GM12878 (cell line): ENCODE data around the gene CLEC16A. TPM values are rescaled to one million over a fixed set of nuclear protein-coding genes. Genes with fewer than 3 reads are reported as not detected.

Experiments used
- ATAC-seq: fragments of 200-7000 bp; cut with Tn5 transposase; 3 replicates; pipeline ENCODE4 v1.9.1; 2020; ENCODE audit warnings: mild to moderate bottlenecking, moderate library complexity
- BruUV-seq: library from RNA; stranded (reverse); fragments of 400-500 nt; replicated peaks from 2 replicates; lab custom pipeline; 2021; lab: Mats Ljungman, UMichigan
- CTCF ChIA-PET: fragments of 300-600 bp; sonication (Branson Sonifier 250); formaldehyde crosslinking; extraction: SDS; loops from one replicate; lab custom pipeline; 2021; ENCODE audit warnings: inconsistent platforms; lab: Yijun Ruan, JAX
- POLR2A ChIA-PET: fragments of 350-600 bp; formaldehyde crosslinking; extraction: SDS; loops from one replicate; lab custom pipeline; 2021; ENCODE audit warnings: inconsistent platforms; lab: Charles Lee
- RAD21 ChIA-PET: fragments of 300-600 bp; sonication (Branson Sonifier 250); formaldehyde crosslinking; loops from one replicate; lab custom pipeline; 2023; ENCODE audit warnings: antibody characterized with exemption; ENCODE audit not compliant: unreplicated experiment; lab: Charles Lee
- SMC1A ChIA-PET: fragments of 300-600 bp; sonication (Branson Sonifier 250); formaldehyde crosslinking; loops from one replicate; lab custom pipeline; 2023; ENCODE audit not compliant: unreplicated experiment, uncharacterized antibody; lab: Charles Lee
- DNase-seq: peaks from one replicate; pipeline ENCODE4 v3.0.0-alpha.2; 2011; ENCODE audit warnings: low read depth, low spot score
- FAIRE-seq: peaks from 3 replicates; lab custom pipeline; 2011; peaks lifted over from hg19 to GRCh38; lab: Jason Lieb, UNC
- H2AFZ ChIP-seq: 2 replicates; pipeline ENCODE4 v1.6.0; 2011; ENCODE audit warnings: low read depth, low read length, control low read depth; ENCODE audit not compliant: control insufficient read depth
- H3K27ac ChIP-seq: 2 replicates; pipeline ENCODE4 v1.5.1; 2011; ENCODE audit warnings: control low read depth; ENCODE audit not compliant: control insufficient read depth, insufficient read depth
- H3K27me3 ChIP-seq, 2 experiments: replicated peaks in 1 of 2; 2 replicates each; pipeline versions ENCODE4 v1.6.0 to v1.6.1; 2011; ENCODE audit warnings: low read length in 1 of 2; ENCODE audit not compliant: control insufficient read depth in 2 of 2, insufficient read depth in 2 of 2
- H3K36me3 ChIP-seq, 2 experiments: 2 replicates each; pipeline ENCODE4 v1.5.1; 2011; ENCODE audit warnings: low read length in 1 of 2; ENCODE audit not compliant: control insufficient read depth in 2 of 2, insufficient read depth in 2 of 2
- H3K4me1 ChIP-seq: 2 replicates; pipeline ENCODE4 v1.6.1; 2011; ENCODE audit warnings: mild to moderate bottlenecking, low read length, moderate library complexity, mixed read lengths; ENCODE audit not compliant: control insufficient read depth, insufficient read depth
- H3K4me2 ChIP-seq: 2 replicates; pipeline ENCODE4 v1.6.0; 2011; ENCODE audit warnings: control low read depth; ENCODE audit not compliant: control insufficient read depth, insufficient read depth
- H3K4me3 ChIP-seq: fragments of 200-600 bp; sonication (generic); 2 replicates; pipeline ENCODE4 v1.5.1; 2016
- H3K79me2 ChIP-seq: 2 replicates; pipeline ENCODE4 v1.6.0; 2011; ENCODE audit warnings: low read length; ENCODE audit not compliant: control insufficient read depth, insufficient read depth
- H3K9ac ChIP-seq: 2 replicates; pipeline ENCODE4 v1.8.0; 2011; ENCODE audit warnings: low read length, control low read depth, mixed read lengths; ENCODE audit not compliant: control insufficient read depth, insufficient read depth
- H3K9me3 ChIP-seq: replicated peaks from 3 replicates; pipeline ENCODE4 v1.5.1; 2011; ENCODE audit warnings: mild to moderate bottlenecking, low read length; ENCODE audit not compliant: control insufficient read depth, insufficient read depth
- H4K20me1 ChIP-seq: 2 replicates; pipeline ENCODE4 v1.6.0; 2011; ENCODE audit not compliant: control insufficient read depth, insufficient read depth
- ASH2L ChIP-seq: fragments of 300-600, 200-600 bp; sonication (generic); IDR thresholded peaks from 2 replicates; pipeline ENCODE4 v1.6.1; 2017; ENCODE audit warnings: low read depth, mild to moderate bottlenecking, borderline replicate concordance
- BHLHE40 ChIP-seq, 2 experiments: fragments of 450-650 bp in 1 of 2; IDR thresholded peaks; 2 replicates each; pipeline ENCODE4 v1.6.1; 2011 to 2017; ENCODE audit warnings: low read depth in 2 of 2, borderline replicate concordance in 1 of 2, improper control_type of control experiment in 1 of 2, low read length in 1 of 2, mild to moderate bottlenecking in 1 of 2
- CHD4 ChIP-seq: fragments of 200-600 bp; sonication (generic); IDR thresholded peaks from 2 replicates; pipeline ENCODE4 v1.6.1; 2016; ENCODE audit warnings: mild to moderate bottlenecking
- DPF2 ChIP-seq: fragments of 450-650 bp; IDR thresholded peaks from 2 replicates; pipeline ENCODE4 v1.6.1; 2017; ENCODE audit warnings: mild to moderate bottlenecking
- EED ChIP-seq: sonication (generic); IDR thresholded peaks from 2 replicates; pipeline ENCODE4 v1.6.1; 2016; ENCODE audit warnings: antibody characterized with exemption, low read depth
- FOXM1 ChIP-seq: IDR thresholded peaks from 2 replicates; pipeline ENCODE4 v1.6.1; 2012; ENCODE audit warnings: low read depth, mild to moderate bottlenecking, inconsistent platforms, low read length, moderate library complexity
- GABPA ChIP-seq: IDR thresholded peaks from 2 replicates; pipeline ENCODE4 v1.6.1; 2014; ENCODE audit warnings: antibody characterized with exemption, low read depth, mild to moderate bottlenecking, inconsistent platforms
- HDGF ChIP-seq: fragments of 450-650 bp; IDR thresholded peaks from 2 replicates; pipeline ENCODE4 v1.6.1; 2016; ENCODE audit warnings: antibody characterized with exemption
- IKZF1 ChIP-seq: fragments of 450-650 bp; conservative IDR thresholded peaks from 2 replicates; pipeline ENCODE4 v1.6.1; 2017; ENCODE audit warnings: antibody characterized with exemption, mild to moderate bottlenecking
- JUNB ChIP-seq: IDR thresholded peaks from 2 replicates; pipeline ENCODE4 v1.6.1; 2016; ENCODE audit warnings: antibody characterized with exemption, mild to moderate bottlenecking
- MEF2B ChIP-seq: fragments of 450-650 bp; IDR thresholded peaks from 2 replicates; pipeline ENCODE4 v1.6.1; 2018; ENCODE audit warnings: mild to moderate bottlenecking, moderate library complexity; ENCODE audit not compliant: partially characterized antibody, poor library complexity, severe bottlenecking
- MYC ChIP-seq: IDR thresholded peaks from 2 replicates; pipeline ENCODE4 v1.6.1; 2011; ENCODE audit warnings: mild to moderate bottlenecking, low read length, moderate library complexity, inconsistent platforms; ENCODE audit not compliant: insufficient read depth, insufficient replicate concordance, insufficient read length, severe bottlenecking
- POLR2AphosphoS5 ChIP-seq: IDR thresholded peaks from 2 replicates; pipeline ENCODE4 v1.6.1; 2011; ENCODE audit warnings: mild to moderate bottlenecking, low read length, inconsistent platforms
- RAD51 ChIP-seq: fragments of 450-650 bp; IDR thresholded peaks from 2 replicates; pipeline ENCODE4 v1.6.1; 2016; ENCODE audit warnings: moderate library complexity, mild to moderate bottlenecking, inconsistent platforms
- SMARCA5 ChIP-seq: fragments of 450-650 bp; IDR thresholded peaks from 2 replicates; pipeline ENCODE4 v1.6.1; 2017; ENCODE audit warnings: mild to moderate bottlenecking
- SUZ12 ChIP-seq: fragments of 200-600 bp; sonication (generic); IDR thresholded peaks from one replicate; pipeline ENCODE4 v1.6.1; 2018; ENCODE audit warnings: antibody characterized with exemption, mild to moderate bottlenecking; ENCODE audit not compliant: unreplicated experiment
- ZNF217 ChIP-seq: fragments of 450-650 bp; IDR thresholded peaks from 2 replicates; pipeline ENCODE4 v1.6.1; 2017; ENCODE audit warnings: antibody characterized with exemption, mild to moderate bottlenecking
- WGBS: methylation state at CpG from one replicate; pipeline ENCODE4 v1.1.6; 2016; ENCODE audit warnings: low lambda C conversion rate; ENCODE audit not compliant: insufficient replicate concordance, insufficient coverage; ENCODE audit errors: missing lambda C conversion rate; 5-methylcytosine and 5-hydroxymethylcytosine counted together
- in situ Hi-C: fragments of 300-500 bp; cut with MboI; formaldehyde crosslinking; loops from 9 replicates; pipeline ENCODE4 v1.14.3; 2018; ENCODE audit warnings: mixed read lengths
- intact Hi-C: fragments of 100-400 bp; cut with micrococcal nuclease; formaldehyde crosslinking; loops from one replicate; pipeline ENCODE4 v1.14.2; 2022; ENCODE audit not compliant: unreplicated experiment
- polyA plus RNA-seq, 11 experiments: library from polyadenylated mRNA; depleted of rRNA in 4 of 11; unstranded in 6 of 11; stranded (reverse) in 5 of 11; fragments of >200 nt; fragmentation: Nextera tagmentation in 4 of 11; fragmentation: Illumina TruSeq in 1 of 11; extraction: Ambion mirVana in 4 of 11; extraction: Trizol in 1 of 11; gene quantifications; 1 replicate in 1 of 11; 2 replicates in 10 of 11; pipeline versions ENCODE4 v1.2.1 to v1.2.3, GENCODE V29; 2011 to 2016; ENCODE audit warnings: inconsistent platforms in 2 of 11, missing spikeins in 2 of 11, low read depth in 1 of 11
- total RNA-seq, 4 experiments: library from RNA; depleted of rRNA in 3 of 4; stranded (reverse); fragments of >200 nt in 3 of 4; fragmentation: Illumina TruSeq in 1 of 4; extraction: Trizol in 1 of 4; gene quantifications; 2 replicates each; pipeline versions ENCODE4 v1.2.1 to v1.2.3, GENCODE V29; 2013 to 2021
- TF ChIP-seq, protein P1 (sequence below): fragments of 150-350 bp; IDR thresholded peaks from 2 replicates; pipeline ENCODE4 v1.6.1; 2014; ENCODE audit warnings: mild to moderate bottlenecking, low read depth, low read length
- TF ChIP-seq, protein P2 (sequence below): IDR thresholded peaks from 2 replicates; pipeline ENCODE4 v1.6.1; 2011; ENCODE audit warnings: borderline replicate concordance, low read depth, mild to moderate bottlenecking, moderate library complexity, mixed read lengths, low read length; ENCODE audit not compliant: insufficient read depth; ENCODE audit errors: extremely low read length

The CLEC16A gene
- total and polyA plus RNA-seq, 10 of the 15 experiments (the other 5 are each of a cell fraction or from before 2014, with no cell fraction given) = 1.5 to 28.8 (median 19.2) TPM

DNA sequence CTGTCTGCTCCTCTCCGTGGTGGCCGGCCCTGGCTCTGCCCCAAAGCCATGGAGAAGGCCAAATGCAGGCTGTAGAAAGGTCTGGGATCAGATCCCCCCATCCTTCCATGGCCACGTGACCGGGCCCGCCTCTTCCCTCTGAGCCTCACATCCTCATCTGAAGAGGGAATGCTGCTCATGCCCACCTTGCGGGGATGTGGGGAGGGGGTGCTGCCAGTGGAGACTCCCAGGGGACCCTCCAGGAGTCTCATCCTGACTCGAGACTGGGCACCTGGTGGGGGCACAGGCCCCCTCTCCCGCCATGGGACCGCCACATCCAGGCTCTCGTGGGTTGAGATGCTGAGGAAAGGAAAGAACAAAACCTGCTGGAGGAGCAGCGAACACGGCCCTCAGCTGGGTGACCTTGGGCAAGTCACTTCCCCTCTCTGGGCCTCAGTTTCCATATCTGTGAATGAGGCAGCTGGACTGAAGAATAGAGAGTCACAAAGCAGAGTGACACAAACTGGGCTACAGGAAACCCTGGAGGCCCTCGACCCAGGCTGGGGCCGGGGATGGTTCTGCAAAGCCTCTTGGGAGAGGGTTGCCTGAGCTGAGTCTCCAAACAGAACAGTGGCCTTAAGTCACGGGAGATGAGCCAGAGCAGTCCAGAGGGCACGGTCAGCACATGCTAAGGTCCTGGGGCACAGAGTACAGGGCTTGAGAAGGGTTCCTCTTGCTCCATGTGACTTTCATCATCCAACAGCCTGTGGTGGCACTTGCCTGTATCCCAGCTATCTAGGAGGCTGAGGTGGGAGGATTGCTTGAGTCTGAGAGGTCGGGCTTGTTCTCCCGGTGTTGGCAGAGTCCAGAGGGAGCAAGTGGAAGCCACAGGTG, 281.5 kb downstream of the CLEC16A start:
- H3K4me3 ChIP-seq = no peak overlapping the region
- H3K27me3 ChIP-seq = no peaks in the 10 kb centered on the region
- peaks cover 28% of the 10 kb centered on the region for H3K4me1 ChIP-seq
- in situ Hi-C loops = no loop called here
- no peaks in the 10 kb centered on the region for H3K79me2 ChIP-seq
- peak; percentile 98 for FAIRE-seq
- H3K36me3 ChIP-seq = no peaks in the 10 kb centered on the region
- BruUV-seq = TSS peak; percentile 96
- intact Hi-C loops = loop anchor here (2.0 kb wide), 3 partner anchors 23 to 43 kb away; no protein-coding TSS in a partner anchor
- 33% methylated on average over 18 of the region's 18 CpGs for WGBS
- H3K27ac ChIP-seq = peak overlapping the region; percentile 94
- ChIA-PET POLR2A (interaction anchor here (0.6 to 3.9 kb wide), 20 partner anchors 10 to 133 kb away, joined by 3 to 53 read pairs (median 6); partner anchors contain the start of gene SOCS1), RAD21 (interaction anchor here (0.7 to 4.3 kb wide), 31 partner anchors 8 to 348 kb away, joined by 3 to 76 read pairs (median 5); partner anchors contain the start of gene SOCS1), CTCF (interaction anchor here (0.7 to 3.9 kb wide), 11 partner anchors 20 to 237 kb away, joined by 3 to 29 read pairs (median 4); partner anchors contain the start of gene SOCS1), SMC1A (interaction anchor here (0.8 to 3.9 kb wide), 29 partner anchors 8 to 260 kb away, joined by 3 to 34 read pairs (median 5); partner anchors contain the start of gene SOCS1)
- H3K9ac ChIP-seq = peak overlapping the region; percentile 68
- TF ChIP-seq JUNB = no peak
- peak; percentile 81 for TF ChIP-seq RAD51
- TF ChIP-seq POLR2AphosphoS5 = 0 out of 2 replicates have a peak, but pooled peaks have one; percentile 30
- no peak for TF ChIP-seq FOXM1
- TF ChIP-seq SMARCA5 = 0 out of 2 replicates have a peak, but pooled peaks have one; percentile 25
- TF ChIP-seq, protein P1, sequence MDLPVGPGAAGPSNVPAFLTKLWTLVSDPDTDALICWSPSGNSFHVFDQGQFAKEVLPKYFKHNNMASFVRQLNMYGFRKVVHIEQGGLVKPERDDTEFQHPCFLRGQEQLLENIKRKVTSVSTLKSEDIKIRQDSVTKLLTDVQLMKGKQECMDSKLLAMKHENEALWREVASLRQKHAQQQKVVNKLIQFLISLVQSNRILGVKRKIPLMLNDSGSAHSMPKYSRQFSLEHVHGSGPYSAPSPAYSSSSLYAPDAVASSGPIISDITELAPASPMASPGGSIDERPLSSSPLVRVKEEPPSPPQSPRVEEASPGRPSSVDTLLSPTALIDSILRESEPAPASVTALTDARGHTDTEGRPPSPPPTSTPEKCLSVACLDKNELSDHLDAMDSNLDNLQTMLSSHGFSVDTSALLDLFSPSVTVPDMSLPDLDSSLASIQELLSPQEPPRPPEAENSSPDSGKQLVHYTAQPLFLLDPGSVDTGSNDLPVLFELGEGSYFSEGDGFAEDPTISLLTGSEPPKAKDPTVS = no peak
- TF ChIP-seq EED = peak; percentile 69
- peak in 1 of 2 experiments; percentile 70; a peak in 2 of 4 replicates for TF ChIP-seq BHLHE40 (IDR thresholded peaks at IDR 0.05; ENCODE audit: borderline replicate concordance in 1 of 2, low read depth in 2 of 2, low read length in 1 of 2)
- no peak for TF ChIP-seq SUZ12
- peak; percentile 10; the same call in 1 of the 2 replicates for TF ChIP-seq DPF2
- 0 out of 2 replicates have a peak, but pooled peaks have one; percentile 17 for TF ChIP-seq ASH2L
- TF ChIP-seq HDGF = peak; percentile 16; the same call in 1 of the 2 replicates
- TF ChIP-seq, protein P2, sequence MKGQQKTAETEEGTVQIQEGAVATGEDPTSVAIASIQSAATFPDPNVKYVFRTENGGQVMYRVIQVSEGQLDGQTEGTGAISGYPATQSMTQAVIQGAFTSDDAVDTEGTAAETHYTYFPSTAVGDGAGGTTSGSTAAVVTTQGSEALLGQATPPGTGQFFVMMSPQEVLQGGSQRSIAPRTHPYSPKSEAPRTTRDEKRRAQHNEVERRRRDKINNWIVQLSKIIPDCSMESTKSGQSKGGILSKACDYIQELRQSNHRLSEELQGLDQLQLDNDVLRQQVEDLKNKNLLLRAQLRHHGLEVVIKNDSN = peak; percentile 88
- TF ChIP-seq MEF2B = peak; percentile 52
- peak; percentile 14 for TF ChIP-seq MYC
- TF ChIP-seq GABPA = no peak
- TF ChIP-seq IKZF1 = peak; percentile 56
- TF ChIP-seq ZNF217 = 0 out of 2 replicates have a peak, but pooled peaks have one; percentile 16
- TF ChIP-seq CHD4 = peak; percentile 91; the same call in 1 of the 2 replicates
- no peak for DNase-seq
- H3K9me3 ChIP-seq = no peaks in the 10 kb centered on the region
- H4K20me1 ChIP-seq = no peaks in the 10 kb centered on the region
- ATAC-seq = peak; percentile 1
- peak overlapping the region; percentile 79 for H2AFZ ChIP-seq
- H3K4me2 ChIP-seq = peak overlapping the region; percentile 91
